ENCODE data around the gene ILDR1.

DNA sequence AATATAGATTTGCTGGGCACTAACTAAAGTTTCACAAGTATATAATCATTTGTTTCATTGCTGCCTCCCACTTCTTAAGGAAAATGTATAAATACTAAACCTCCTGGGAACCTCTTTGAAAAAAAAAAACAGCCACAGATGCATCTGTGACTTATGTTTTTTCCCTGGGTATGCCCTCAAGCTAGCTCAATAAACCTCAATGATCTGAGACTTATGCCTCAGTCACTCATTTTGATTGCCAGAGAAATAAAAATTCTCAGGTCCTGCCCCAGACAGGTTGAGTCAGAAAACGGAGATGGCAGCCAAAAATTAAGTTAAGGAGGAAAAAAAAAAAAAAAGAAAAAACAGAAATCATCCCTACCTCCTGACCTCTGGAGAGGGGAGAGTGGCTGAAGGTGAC is 22.1 kb downstream of the ILDR1 start:
- TF ChIP-seq POLR2A (IDR thresholded peaks at IDR 0.05; ENCODE audit: low read length): no peak
- no peak for TF ChIP-seq GATA1 (IDR thresholded peaks at IDR 0.05; ENCODE audit: low read depth, low read length)
